Islet precursor cell (in vitro differentiated cells): ENCODE data around the gene MBD3L2.

Source experiments
- DNase-seq: peaks from one replicate; pipeline ENCODE4 v3.0.0-alpha.2; 2018

MBD3L2 gene

DNA sequence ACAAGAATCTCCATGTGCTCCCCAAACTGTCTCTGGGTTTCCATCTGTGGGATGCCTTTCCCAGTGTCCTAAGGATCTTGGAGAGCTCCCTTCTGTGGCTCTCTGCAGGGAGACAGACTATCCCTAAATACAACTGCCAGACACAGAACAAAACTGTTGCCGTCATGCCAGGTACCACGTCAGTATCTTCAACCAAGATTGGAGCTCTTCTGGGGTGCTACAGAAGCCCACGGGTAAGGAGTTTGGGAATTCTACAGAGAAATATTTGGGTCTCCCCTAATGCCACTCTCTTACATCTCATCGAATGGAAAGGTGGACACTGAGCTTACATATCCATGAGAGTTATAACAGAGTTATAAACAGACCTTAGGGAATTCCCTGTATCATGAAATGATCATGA, 14.2 kb downstream of the MBD3L2 start:
- peak; percentile 4 for DNase-seq

DNA sequence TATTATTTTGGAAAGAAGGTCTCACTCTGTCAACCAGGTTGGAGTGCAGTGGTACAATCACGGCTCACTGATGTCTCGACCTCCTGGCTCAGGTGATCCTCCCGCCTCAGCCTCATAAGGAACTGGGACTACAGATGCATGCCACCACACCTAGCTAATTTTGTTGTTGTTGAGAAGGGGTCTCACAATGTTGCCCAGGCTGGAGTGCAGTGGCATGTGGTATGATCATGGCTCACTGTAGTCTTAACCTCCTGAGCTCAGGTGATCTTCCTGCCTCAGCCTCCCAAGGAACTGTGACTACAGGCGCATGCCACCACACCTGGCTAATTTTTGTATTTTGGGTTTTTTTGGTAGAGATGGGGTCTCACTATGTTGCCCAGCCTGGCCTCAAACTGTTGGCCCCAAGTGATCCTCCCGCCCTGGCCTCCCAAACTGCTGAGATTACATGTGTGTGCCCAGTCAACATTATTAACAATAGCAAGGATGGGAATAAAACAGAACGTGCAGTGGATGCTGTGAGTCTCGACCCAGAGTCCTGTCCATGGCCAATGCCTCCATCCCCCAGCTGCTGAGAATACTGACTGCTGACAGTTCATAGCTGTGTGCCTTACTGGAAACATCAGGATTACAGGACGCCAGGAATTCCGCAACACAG, 14.8 kb downstream of the MBD3L2 start:
- DNase-seq, result peak; percentile 29

DNA sequence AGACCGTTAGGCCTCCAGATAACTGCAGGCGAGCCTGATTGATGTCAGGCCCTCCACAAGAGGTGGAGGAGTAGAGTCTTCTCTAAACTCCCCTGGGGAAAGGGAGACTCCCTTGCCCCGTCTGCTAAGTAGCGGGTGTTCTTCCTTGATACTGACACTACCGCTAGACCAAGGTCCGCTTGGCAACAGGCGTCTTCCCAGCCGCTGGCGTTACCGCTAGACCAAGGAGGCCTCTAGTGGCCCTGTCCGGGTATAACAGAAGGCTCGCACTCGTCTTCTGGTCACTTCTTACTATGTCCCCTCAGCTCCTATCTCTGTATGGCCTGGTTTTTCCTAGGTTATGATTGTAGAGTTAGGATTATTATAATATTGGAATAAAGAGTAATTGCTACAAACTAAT, 18.0 kb downstream of the MBD3L2 start:
- DNase-seq, result peak; percentile 57

DNA sequence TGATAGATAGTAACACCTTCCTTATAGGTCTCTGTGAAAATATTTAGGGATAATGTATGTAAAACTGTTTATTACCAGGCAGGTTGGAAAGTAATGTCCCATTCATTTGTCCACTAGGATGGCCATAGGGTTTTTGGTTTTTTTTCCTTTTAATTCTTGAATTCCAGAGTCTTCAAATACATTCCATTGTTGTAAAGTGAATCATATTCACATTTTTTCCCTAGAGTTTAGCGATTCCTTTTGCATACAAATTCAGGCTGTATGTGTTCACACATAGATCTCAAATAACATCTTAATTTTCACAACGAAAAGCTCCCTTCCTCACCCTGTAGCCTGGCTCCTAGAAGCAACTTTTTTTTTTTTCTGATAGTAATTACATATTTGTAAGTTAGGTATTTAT, 18.6 kb downstream of the MBD3L2 start:
- no peak for DNase-seq

DNA sequence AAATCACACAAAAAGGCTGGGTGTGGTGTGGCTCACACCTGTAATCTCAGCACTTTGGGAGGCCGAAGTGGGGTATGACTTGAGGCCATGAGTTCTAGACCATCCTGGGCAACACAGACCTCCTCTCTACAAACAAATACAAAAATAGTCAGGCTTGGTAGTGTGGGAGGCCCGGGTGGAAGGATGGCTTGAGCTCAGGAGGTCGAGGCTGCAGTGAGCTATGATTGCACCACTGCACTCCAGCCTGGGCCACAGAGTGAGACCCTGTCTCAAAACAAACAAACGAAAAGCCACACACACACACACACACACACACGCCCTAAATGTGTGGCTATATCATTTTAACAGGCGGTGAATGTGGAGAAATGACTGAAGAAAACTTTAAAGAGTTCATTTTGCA, 19.5 kb downstream of the MBD3L2 start:
- peak; percentile 10 for DNase-seq

DNA sequence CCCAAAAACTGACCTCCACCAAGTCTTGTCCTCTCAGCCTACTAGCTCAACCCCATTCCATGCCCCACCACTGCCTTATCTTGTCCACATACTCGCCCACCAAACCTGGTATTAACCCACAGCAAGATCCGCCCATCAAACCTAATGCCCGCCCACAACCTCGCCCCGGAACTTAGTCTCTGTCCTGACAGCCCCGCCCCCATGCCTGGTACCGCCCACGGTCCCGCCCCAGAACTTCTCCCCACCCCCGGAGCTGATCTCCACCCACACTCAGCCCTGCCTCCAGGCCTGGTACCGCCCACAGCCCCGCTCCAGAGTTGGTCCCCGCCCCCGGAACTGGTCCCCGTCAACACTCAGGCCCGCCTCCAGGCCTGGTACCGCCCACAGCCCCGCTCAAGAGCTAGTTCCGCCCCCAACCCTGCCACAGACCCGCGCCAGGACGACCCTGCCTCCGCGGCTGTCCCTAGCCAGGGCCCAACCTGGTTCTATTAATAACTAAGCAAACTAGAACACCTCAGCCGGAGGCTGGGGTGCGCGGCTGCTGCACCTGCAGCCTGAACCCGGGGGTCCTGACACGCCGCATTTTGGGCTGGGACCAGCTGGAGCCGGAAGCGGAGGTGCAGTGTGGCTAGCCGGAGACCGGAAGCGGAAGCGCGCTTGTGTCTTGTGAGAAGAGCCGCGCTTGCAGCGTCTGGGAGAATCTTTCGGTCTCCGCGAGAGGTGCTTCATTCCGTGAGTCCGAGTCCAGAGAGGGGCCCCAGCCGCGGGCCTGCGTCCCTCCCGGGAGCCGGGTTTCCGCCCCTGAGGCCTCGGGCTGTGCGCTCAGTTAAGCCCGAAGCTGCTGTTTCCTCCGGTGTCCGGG, 20.2 kb downstream of the MBD3L2 start, which contains the start of gene ZNF557:
TSS of gene ZNF557 (plus strand) at position 662 of the 862 bp plus-strand sequence. CDS start 5,372 bp downstream, outside the sequence.
- DNase-seq, result peak; percentile 99

DNA sequence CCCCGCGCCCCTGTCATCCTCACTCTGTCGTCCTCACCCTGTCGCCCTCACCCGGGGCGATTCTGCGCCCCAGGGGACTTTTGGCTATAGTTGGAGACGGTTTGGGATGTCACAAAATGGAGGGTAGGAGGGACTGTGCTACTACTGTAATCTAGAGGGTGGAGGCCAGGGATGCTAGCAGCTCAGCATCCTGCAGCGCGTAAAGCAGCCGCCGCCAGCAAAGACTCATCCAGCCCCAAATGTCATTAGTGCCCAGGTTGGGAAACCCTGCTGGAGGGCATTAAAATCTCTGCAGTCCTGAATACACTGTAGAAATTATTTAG, 20.7 kb downstream of the MBD3L2 start:
- DNase-seq, result no peak

DNA sequence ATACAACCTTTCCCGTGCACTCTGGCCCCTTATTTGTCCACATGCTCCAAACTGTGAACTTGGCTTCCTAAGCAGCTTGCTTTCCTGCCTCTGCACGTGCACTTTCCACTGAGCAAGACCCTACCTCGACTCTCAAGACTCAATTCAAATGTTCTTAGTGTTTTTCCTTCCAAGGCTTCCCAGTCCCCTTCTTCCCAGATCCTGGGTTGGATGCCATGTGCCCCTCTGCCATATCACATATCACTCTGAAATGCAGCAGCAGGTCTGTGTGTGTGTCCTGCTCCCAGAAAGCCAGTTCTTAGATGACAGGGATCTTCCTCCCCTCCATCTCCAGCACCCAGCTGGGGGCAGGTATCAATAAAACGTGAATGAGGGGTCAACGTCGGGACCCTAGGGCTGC, 23.4 kb downstream of the MBD3L2 start:
- peak; percentile 25 for DNase-seq

DNA sequence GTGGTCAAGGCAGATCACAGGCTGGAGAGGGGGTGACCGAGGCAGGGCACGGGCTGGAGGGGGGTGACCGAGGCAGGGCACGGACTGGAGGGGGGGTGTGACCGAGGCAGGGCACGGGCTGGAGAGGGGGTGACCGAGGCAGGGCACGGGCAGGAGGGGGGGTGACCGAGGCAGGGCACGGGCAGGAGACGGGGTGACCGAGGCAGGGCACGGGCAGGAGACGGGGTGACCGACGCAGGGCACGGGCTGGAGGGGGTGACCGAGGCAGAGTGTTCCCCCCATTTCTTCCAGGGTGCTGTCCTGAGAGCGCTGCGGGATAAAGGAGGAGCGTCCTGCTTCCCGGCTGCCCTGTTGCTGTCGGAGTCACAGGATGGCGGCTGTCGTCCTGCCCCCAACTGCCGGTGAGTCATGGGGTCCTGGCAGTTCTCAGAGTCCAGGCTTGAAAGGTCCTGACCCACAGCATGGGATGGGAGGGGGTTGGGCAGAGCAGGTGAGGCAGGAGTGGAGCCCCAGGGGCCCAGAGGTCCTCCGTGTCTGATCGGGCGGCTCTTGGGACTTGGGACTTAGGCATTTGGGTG, 25.7 kb downstream of the MBD3L2 start:
- peak; percentile 38 for DNase-seq

DNA sequence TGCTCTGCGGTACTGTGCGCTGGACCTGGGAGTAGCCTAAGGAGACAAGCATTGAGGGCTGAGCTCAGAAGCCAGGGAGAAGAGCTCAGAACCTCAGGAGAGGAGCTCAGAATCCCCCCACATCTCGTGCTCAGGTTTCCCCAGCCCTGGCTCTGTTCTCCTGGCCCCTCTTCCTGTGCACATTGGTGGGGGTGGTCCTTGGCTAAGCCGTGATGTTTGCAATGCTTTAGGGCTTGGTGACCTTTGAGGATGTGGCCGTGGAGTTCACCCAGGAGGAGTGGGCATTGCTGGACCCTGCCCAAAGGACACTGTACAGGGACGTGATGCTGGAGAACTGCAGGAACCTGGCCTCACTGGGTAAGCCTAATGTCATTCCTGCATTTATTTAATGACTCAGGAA, 27.0 kb downstream of the MBD3L2 start:
- peak; percentile 19 for DNase-seq

DNA sequence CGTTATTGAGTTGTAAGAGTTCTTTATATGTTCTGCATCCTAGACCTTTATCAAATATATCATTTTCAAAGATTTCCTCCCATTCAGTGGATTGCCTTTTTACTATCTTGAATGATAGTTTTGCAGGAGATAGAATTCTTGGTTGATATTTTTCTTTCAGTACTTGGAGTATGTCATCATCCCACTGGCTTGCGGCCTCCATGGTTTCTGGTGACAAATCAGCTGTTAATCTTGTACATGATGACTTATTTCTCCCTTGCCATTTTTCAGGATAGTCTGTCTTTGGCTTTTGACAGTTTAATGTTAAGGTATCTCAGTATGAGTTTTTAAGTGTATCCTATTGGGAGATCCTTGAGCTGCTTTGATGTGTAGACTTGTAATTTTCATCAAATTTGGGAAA, 28.9 kb downstream of the MBD3L2 start:
- no peak for DNase-seq

DNA sequence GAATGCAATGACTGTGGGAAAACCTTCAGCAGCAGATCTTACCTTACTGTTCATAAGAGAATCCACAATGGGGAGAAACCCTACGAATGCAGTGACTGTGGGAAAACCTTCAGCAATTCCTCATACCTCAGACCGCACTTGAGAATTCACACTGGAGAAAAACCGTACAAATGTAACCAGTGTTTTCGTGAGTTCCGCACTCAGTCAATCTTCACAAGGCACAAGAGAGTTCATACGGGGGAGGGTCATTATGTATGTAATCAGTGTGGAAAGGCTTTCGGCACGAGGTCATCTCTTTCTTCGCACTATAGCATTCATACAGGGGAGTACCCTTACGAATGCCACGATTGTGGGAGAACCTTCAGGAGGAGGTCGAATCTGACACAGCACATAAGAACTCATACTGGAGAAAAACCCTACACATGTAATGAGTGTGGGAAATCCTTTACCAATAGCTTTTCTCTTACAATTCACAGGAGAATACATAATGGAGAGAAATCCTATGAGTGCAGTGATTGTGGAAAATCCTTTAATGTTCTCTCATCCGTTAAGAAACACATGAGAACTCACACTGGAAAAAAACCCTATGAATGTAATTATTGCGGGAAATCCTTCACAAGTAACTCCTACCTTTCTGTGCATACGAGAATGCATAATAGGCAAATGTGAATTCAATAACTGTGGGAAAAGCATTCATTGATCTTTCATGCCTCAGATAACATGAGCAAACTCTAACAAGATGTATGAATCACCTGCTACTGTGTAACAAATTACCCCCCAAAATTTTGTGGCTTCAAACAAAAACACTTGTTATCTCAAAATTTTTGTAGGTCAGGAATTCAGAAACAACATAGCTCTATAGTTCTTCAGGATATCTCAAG, 34.2 kb downstream of the MBD3L2 start:
- DNase-seq, result peak; percentile 10

DNA sequence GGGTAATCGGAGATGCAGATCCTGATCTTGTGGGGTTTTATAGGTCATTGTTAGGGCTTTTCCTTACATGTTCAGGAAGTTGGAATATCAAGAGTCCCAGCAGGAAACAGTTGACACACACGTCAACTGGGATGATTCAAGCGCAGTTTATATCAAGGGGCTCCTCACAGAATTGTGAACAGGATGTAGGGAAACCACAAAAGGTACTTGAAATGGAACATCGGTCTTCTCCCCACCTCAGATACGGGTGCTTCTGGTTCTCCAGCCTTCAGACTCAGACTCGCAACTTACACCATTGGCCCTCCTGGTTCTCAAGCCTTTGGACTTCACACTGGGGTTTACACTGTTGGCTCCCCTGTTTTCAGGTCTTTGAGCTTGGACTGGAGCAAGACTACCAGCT, 39.9 kb downstream of the MBD3L2 start:
- no peak for DNase-seq

DNA sequence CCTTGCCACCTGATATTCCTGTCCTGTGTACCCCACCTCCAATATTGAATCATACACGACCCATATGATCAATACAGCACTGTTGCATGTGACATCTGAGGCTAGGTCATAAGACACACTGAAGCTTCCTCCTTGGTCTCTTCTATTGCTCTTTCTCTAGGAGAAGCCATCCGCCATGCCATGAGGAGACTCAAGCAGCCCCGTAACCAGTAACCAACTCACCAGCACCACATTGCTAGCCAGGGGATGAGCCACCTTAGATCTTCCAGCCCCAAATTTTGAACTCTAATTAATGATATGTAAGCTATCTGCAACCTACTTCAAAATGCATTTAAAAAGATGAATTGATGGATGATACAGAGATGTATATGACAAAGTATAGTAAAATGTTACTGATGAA, 49.0 kb downstream of the MBD3L2 start:
- no peak for DNase-seq

DNA sequence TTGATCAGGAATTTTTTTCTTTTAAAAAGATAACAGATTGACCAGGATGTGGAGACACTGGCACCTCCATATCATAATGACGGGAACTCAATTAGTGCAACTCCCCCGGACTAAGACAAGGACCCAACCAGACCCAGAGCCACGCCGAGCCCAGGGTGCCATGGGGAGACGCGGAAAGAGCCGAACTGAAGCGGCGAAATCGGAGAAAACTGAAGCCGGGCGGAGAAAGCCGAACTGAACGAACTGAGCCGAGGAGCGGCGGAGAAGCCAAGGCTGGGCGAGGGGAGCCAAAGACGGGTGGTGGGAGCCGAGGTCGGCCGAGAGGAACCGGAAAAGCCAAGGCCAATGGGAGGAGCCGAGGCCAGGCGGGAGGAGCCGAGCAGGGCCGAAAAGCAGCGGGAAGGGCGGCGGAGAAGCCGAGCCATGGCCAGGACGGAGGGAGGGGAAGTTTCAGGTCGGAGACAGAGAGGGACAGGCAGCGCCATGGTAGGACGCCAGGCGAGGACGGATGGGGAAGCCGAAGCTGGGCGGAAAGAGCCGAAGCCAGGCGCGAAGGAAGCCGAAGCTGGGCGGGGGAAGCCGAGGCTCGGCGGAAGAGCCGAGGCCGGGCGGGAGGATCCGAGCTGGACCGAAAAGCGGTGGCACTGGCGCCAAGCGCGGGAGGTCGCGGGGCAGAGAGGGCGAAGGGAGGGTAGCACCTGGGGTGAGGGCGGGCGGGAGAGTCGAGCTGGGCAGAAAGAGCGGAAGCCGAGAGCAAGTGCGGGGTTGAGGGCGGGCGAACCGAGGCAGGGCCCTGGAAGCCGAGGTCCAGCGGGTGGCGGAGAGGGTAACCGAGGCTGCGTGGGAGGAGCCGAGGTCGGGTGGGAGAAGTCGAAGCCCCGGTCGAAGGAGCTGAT, 49.8 kb downstream of the MBD3L2 start:
- peak; percentile 97 for DNase-seq

DNA sequence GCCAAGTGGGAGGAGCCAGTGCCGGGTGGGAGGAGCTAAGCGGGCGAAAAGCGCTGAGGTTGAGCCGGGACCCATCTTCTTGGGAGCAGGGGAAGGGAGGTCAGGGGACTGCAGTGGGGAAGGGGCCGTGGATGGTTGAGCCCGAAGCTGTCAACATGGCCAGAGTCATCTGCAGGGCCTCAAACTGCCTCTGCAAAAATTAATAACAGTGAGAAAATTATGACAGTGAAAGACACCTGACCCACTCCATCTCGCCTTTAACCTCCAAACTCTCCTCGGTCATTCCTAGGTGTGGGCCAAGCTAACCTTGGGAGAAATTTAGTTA, 50.4 kb downstream of the MBD3L2 start:
- no peak for DNase-seq
